ENCODE measurements around the gene ZNF765. TPM values are rescaled to one million over a fixed set of nuclear protein-coding genes. Genes with fewer than 3 reads are reported as not detected.

The ZNF765 gene
- total and polyA plus RNA-seq, 9 of the 15 experiments (the other 6 are each of a cell fraction or from before 2014, with no cell fraction given): 5.4 to 17.5 (median 9.6) TPM

- peak; percentile 40 for TF ChIP-seq MGA (IDR thresholded peaks at IDR 0.05)
- no peak for TF ChIP-seq GABPB2 (CRISPR knock-in tag; conservative IDR thresholded peaks at IDR 0.05)
- TF ChIP-seq CBFA2T2 (conservative IDR thresholded peaks at IDR 0.05): no peak
- peak; percentile 2 to 31; a peak in 1 of 4 replicates for TF ChIP-seq MNT (conservative IDR thresholded peaks at IDR 0.05)
- 0 out of 2 replicates have a peak, but pooled peaks have one; percentile 27 for TF ChIP-seq FOXK1 (CRISPR knock-in tag; IDR thresholded peaks at IDR 0.05; ENCODE audit: borderline replicate concordance)
These were observed 37.2 kb downstream of the ZNF765 start (continued) for GRCh38 chr19:53432088-53432661.
